GM12874 (cell line): ENCODE results near the gene TPM1.

Experiments
- CTCF ChIP-seq: IDR thresholded peaks from 2 replicates; pipeline ENCODE4 v1.5.1; 2011; ENCODE audit warnings: low read depth, mild to moderate bottlenecking, control low read depth, low read length, moderate library complexity; ENCODE audit not compliant: insufficient read depth

Gene TPM1

GRCh38 chr15:63103416-63103815 lies 60.9 kb downstream of the TPM1 start:
- TF ChIP-seq CTCF: no peak

GRCh38 chr15:63104727-63105126 lies 62.2 kb downstream of the TPM1 start:
- TF ChIP-seq CTCF: no peak

- TF ChIP-seq CTCF: no peak
These were observed 65.5 kb downstream of the TPM1 start for GRCh38 chr15:63107895-63108546.

- TF ChIP-seq CTCF: no peak
These were observed 67.0 kb downstream of the TPM1 start for GRCh38 chr15:63109498-63109897.

GRCh38 chr15:63109920-63110319 lies 67.4 kb downstream of the TPM1 start:
- TF ChIP-seq CTCF: no peak

- no peak for TF ChIP-seq CTCF
These were observed 68.0 kb downstream of the TPM1 start for GRCh38 chr15:63110428-63111026.

GRCh38 chr15:63111481-63111880 lies 68.9 kb downstream of the TPM1 start:
- TF ChIP-seq CTCF: no peak
